ENCODE data around the gene RBPJ. TPM values are rescaled to one million over a fixed set of nuclear protein-coding genes. Genes with fewer than 3 reads are reported as not detected.

RBPJ gene
- total RNA-seq, 2 experiments from 2014 or later: 150 to 151 TPM

GRCh38 chr4:26459756-26460530 lies 139.1 kb downstream of the RBPJ start:
- POLR2A ChIA-PET: interaction anchor here (0.6 kb wide), 1 partner anchor 384 kb away, joined by 3 read pairs; no protein-coding TSS in a partner anchor
- no peak for ATAC-seq
- peaks cover 16% of the 10 kb centered on the region for H3K4me1 Mint-ChIP-seq (ENCODE audit: low read depth)
- H3K4me3 Mint-ChIP-seq: no peak overlapping the region
- no peak for TF ChIP-seq CTCF (IDR thresholded peaks at IDR 0.05)
- H3K9me3 Mint-ChIP-seq: no peaks in the 10 kb centered on the region
- no peak overlapping the region for H3K27ac Mint-ChIP-seq
- no peaks in the 10 kb centered on the region for H3K36me3 Mint-ChIP-seq (ENCODE audit: low read depth)
- H3K27me3 Mint-ChIP-seq: no peaks in the 10 kb centered on the region
- no peak for DNase-seq
- CTCF ChIA-PET: interaction anchor here (0.5 to 2.8 kb wide), 8 partner anchors 8 to 559 kb away, joined by 3 to 8 read pairs (median 3); no protein-coding TSS in a partner anchor
- intact Hi-C loops (cut with micrococcal nuclease): loop anchor here (5.0 to 10.0 kb wide), 3 partner anchors 265 to 552 kb away; partner anchors contain the start of gene STIM2

GRCh38 chr4:26462874-26463273 lies 142.1 kb downstream of the RBPJ start:
- ATAC-seq (no peak), DNase-seq (no peak)
- intact Hi-C loops (cut with micrococcal nuclease): no loop called here
- no peak overlapping the region for H3K27ac Mint-ChIP-seq
- H3K9me3 Mint-ChIP-seq: no peaks in the 10 kb centered on the region
- CTCF ChIA-PET: interaction anchor here (1.5 kb wide), 1 partner anchor 474 kb away, joined by 4 read pairs; no protein-coding TSS in a partner anchor
- H3K4me1 Mint-ChIP-seq (ENCODE audit: low read depth): peaks cover 12% of the 10 kb centered on the region
- no peaks in the 10 kb centered on the region for H3K36me3 Mint-ChIP-seq (ENCODE audit: low read depth)
- no peak overlapping the region for H3K4me3 Mint-ChIP-seq
- no peak for TF ChIP-seq CTCF (IDR thresholded peaks at IDR 0.05)
- POLR2A ChIA-PET: no interaction called here
- H3K27me3 Mint-ChIP-seq: peaks cover 2% of the 10 kb centered on the region

- POLR2A ChIA-PET: no interaction called here
- DNase-seq (no peak), ATAC-seq (no peak)
- intact Hi-C loops (cut with micrococcal nuclease): no loop called here
- CTCF ChIA-PET: no interaction called here
- no peak for TF ChIP-seq CTCF (IDR thresholded peaks at IDR 0.05)
- Mint-ChIP-seq H3K27me3 (peaks cover 2% of the 10 kb centered on the region), H3K4me3 (no peak overlapping the region), H3K4me1 (ENCODE audit: low read depth) (peaks cover 6% of the 10 kb centered on the region), H3K9me3 (no peaks in the 10 kb centered on the region), H3K27ac (no peak overlapping the region), H3K36me3 (ENCODE audit: low read depth) (no peaks in the 10 kb centered on the region)
Measured at GRCh38 chr4:26463386-26463785, 142.6 kb downstream of the RBPJ start.

DNA sequence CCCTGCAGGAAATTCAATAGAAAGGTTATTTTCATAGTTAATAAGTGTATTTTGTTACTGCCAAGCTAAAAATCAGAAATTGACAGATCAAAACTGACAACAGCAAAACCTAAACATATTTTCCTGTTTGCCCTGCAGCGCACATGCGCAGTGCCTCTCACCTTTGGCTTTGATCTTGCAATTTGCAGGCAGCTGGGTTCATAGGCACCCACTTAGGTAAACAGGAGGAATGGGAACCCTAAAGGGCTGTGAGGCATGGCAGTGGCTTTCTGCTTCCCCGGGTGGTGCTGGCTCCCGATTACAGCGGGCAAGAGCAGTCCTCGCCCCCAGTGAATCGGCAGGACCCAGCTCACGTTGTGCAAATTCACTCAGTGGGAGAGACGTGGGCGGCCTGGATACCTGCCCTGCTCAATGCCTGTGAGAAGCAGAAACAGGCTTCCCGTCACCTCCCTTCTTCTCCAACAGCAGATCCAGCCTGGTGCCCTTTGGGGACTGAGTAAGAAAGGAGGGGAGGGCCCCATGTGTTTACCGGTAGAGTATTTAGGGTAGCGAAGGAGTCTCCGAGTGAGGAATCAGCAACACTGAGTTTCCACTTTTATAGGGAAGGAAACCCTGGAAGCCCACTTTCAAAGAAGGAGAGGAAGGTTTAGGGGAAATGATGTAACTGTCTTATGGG lies 143.7 kb downstream of the RBPJ start:
- no peaks in the 10 kb centered on the region for H3K36me3 Mint-ChIP-seq (ENCODE audit: low read depth)
- no peak for ATAC-seq
- no peaks in the 10 kb centered on the region for H3K4me1 Mint-ChIP-seq (ENCODE audit: low read depth)
- H3K4me3 Mint-ChIP-seq: no peak overlapping the region
- H3K9me3 Mint-ChIP-seq: no peaks in the 10 kb centered on the region
- no peak for DNase-seq
- H3K27me3 Mint-ChIP-seq: peaks cover 2% of the 10 kb centered on the region
- POLR2A ChIA-PET: no interaction called here
- intact Hi-C loops (cut with micrococcal nuclease): no loop called here
- no peak for TF ChIP-seq CTCF (IDR thresholded peaks at IDR 0.05)
- H3K27ac Mint-ChIP-seq: no peak overlapping the region
- CTCF ChIA-PET: no interaction called here
